HL-60/S4 treated with retinoic acid at 250 ng/mL for 4 days and 3 days (cell line): Measurements from ENCODE around the gene LSM3.

Experiments
- in situ Hi-C: fragments of 300-500 bp; cut with MboI; formaldehyde crosslinking; loops from 2 replicates; pipeline ENCODE4 v1.7.0; 2022; ENCODE audit warnings: low sequenced_read_pairs

Gene LSM3

GRCh38 chr3:14143271-14144225 is 35.1 kb upstream of the LSM3 start:
- in situ Hi-C loops, result no loop called here

DNA sequence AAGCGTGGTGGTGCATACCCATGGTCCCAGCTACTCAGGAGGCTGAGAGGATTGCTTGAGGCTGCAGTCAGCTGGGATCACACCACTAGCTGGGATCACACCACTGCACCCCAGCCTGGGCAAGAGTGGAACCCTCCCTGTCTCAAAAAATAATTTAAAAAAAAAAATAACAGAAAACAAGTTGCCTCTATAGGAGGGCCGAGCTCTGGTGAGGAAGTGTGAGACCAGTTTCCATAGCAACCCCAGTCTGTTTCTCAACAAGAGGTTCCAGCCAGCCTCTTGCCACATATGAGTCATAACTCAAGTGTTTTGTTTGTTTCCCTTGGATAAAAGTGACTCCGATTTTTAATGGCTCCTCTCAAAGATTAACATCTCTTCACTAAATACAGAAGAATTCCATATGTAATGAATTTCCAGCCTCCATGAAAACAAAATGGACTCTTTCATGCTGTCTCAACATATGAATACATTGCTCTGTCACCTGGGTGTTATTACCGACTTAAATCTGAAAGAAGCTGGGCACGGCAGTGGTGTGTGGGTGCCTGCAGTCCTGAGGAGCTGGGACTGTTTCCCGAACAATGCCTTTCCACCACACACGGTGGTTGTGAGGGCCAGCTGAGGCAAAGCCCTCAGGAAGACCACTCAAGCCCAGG is 34.1 kb upstream of the LSM3 start:
- in situ Hi-C loops, result no loop called here

DNA sequence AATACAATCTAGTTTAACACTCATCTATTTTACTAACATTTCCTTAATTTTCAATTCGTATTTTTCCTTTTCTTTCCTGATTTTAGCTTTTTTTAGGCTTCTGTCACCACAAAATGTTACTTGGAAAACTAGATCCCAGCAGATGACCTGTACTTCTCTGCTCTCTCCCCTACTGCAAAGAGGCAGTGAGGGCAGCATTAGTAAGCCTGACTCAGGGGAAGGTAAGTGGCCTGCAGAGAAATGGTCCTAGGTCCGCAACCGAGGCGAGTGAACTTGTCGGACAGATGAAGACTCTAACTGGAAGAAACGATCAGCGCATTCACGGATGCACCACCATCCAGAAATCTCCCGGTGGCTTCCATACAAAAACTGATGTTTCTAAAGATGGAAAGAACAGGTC is 33.4 kb upstream of the LSM3 start:
- in situ Hi-C loops, result no loop called here

- in situ Hi-C loops, result no loop called here
These were observed 32.8 kb upstream of the LSM3 start for GRCh38 chr3:14145670-14146380.

DNA sequence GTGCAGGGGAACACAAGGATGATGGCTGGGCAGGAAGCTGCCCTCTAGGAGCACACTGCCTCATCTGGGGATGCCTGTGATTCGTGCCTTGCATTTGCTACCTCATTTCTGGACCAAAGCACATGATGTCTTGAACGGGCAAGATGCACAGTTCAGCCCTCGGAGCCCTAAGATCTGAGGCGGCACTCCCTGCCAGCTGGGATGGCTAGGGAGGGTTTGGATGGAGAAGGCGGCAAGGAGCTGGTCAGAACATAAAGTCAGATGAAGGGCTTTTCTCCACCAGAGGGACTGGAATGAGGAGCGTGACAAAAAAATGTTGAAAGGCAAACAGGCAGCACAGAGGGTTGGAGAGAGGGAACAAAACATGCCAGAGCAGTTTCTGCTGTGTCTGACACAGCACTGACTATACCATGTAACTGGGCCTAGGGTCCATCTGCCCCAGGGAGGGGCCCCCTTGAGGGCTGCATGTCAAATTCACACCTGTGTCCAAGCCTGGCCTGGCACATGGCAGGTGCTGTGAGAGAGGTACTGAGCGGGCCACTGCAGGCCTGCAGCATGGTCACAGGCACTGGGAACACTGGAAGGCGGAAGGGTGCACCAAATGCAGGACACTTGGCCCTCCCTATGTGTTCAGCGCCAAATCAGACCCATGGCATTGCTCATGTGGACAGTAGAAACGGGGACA is 32.1 kb upstream of the LSM3 start:
- in situ Hi-C loops, result no loop called here

- in situ Hi-C loops, result no loop called here
These were observed 31.6 kb upstream of the LSM3 start for GRCh38 chr3:14147066-14147435.

DNA sequence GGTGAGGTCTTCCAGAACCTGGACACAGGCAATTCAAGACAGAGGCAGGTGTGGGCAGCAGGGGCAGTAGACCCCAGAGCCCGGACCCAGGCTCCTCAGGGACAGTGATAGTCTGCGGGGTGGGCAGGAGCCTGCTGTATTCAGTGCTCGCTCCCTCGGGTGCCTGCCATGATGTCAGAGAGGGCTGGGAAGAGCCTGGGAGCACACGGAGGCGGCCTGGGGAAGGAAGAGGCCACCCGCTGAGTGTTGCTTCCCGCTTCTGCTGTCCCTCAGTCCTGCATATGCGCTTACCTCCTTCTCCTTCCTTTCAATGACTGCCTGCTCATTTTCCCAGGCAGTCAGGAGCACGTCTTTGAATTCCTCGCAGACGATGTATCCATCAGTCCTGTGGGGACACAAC is 31.0 kb upstream of the LSM3 start:
- in situ Hi-C loops, result no loop called here

- in situ Hi-C loops, result no loop called here
These were observed 30.3 kb upstream of the LSM3 start for GRCh38 chr3:14148041-14148985.

- in situ Hi-C loops, result no loop called here
These were observed 28.5 kb upstream of the LSM3 start for GRCh38 chr3:14150078-14150477.

- in situ Hi-C loops, result no loop called here
These were observed 28.0 kb upstream of the LSM3 start for GRCh38 chr3:14150491-14151230.

- in situ Hi-C loops, result no loop called here
These were observed 27.0 kb upstream of the LSM3 start for GRCh38 chr3:14151471-14152083.

DNA sequence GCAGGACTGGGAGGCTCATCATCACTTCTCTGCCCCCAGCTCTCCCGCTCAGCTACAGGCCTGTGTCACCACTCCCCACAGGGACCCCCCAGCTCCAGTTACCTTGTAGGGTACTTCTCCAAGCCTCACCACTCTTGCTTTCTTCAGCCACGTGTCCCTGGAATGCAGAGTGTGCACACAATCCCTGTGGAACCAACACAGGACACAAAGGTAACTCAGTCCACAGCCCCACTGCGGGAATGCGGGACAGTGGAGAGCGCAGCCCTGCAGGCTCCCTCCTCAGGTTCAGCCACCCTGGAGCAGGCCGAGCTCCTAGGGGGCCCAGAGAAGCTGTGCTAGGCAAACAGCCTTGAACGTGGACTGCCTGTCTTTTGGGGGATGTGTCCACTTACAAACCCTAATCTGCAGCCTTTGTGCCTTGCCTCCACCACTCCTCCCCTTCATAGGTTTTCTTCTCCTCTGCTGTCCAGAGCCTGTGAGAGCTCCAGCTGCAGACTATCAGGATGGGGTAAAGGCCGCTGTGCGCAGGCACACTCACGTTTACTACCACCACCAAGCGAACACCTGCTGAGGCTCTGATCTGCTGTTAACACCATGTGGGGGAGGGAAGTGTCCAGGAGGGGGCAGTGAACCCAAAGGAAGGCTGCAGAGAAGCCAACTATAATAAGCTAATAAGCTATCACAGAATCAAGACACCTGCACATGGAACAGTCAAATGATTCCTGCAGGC is 26.2 kb upstream of the LSM3 start:
- in situ Hi-C loops, result no loop called here

DNA sequence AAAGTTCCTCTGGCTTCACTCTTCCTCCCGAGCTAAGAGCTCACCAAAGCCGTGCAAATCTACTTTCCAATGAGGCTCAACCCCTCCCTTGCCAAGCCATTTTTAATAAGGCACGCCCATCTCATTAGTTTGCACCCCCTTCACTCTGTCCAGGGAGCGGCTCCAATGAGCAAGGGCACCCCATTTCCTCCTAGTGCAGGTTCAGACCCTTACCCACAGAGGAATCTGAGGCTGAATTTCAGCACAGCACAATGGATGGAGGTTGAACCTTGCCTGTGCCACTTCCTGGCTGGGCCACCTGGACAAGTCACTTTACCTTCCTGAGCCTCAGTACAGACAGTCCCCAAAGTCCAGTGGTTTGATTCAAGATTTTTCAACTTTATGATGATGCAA is 25.7 kb upstream of the LSM3 start:
- in situ Hi-C loops, result no loop called here

- in situ Hi-C loops, result no loop called here
These were observed 25.0 kb upstream of the LSM3 start for GRCh38 chr3:14153663-14154062.

GRCh38 chr3:14154276-14154675 is 24.3 kb upstream of the LSM3 start:
- in situ Hi-C loops, result no loop called here

DNA sequence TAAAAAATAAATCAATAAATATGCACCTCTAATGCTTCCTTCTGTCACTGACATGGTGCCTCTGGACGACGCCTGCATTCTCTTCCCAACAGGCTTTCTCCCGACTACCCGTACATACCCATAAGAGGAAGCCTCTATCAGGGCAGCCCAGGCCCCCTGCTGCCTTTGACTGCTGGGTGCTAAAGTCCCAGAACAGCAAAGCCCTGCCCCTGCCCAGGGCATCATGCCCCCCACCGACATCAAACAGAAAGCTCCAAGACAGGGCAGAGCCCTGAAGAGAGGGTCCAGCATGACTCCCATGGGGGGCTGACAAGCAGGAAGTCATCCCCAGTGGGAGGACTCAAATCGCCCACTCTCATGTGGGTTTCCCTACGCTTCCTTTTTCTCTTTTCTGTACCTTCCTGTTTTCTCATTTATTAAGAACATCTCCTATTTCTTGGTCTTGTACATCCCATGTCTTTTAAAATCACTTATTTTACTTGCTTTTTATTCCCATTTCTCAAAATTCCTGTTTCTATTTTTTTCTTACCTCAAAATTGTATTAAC is 23.6 kb upstream of the LSM3 start:
- in situ Hi-C loops, result no loop called here

DNA sequence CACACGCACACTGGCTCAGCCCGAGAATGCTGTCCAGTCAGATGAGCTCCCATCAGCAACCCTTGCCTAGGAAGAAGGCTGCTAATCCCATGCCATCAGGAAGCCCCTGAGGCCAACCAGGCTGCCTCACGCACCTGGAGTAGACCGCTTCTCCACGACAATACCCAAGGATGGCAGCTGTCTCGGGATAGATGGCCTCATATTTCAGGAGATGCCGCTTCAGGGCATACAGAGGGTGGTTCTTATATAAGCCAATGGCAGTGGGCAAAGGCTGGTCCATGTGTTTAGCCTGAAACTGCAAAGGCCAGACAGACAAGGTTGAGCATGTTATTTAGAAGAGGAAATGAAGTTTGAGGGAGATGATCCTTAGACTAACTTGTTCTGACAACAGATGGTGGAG is 22.4 kb upstream of the LSM3 start:
- in situ Hi-C loops, result no loop called here
